Central memory CD8-positive, alpha-beta T cell (primary cell): ENCODE measurements around the gene ARHGAP6.
A peak's percentile ranks its signal among the peaks of the same experiment; 100 is the strongest.

Experiments
- ATAC-seq: fragments of 150-1000 bp; cut with Tn5 transposase; replicated peaks from 2 replicates; pipeline ENCODE4 v1.10.0; 2022; ENCODE audit warnings: mild to moderate bottlenecking, moderate FRiP score, moderate number of reproducible peaks; ENCODE audit not compliant: poor library complexity, severe bottlenecking; ENCODE audit errors: extremely low read depth
- DNase-seq, 2 donors: peaks; one replicate each; pipeline ENCODE4 v3.0.0; 2021; ENCODE audit warnings: low spot score in 2 of 2
- H3K27ac Mint-ChIP-seq: one replicate; pipeline ENCODE4 v1.8.0; 2022; ENCODE audit warnings: low read depth, mild to moderate bottlenecking, moderate library complexity, mixed read lengths
- H3K27me3 Mint-ChIP-seq: one replicate; pipeline ENCODE4 v1.8.0; 2022; ENCODE audit warnings: mixed read lengths
- H3K36me3 Mint-ChIP-seq: one replicate; pipeline ENCODE4 v1.8.0; 2022; ENCODE audit warnings: mild to moderate bottlenecking, moderate library complexity, mixed read lengths; ENCODE audit not compliant: insufficient read depth
- H3K4me1 Mint-ChIP-seq: one replicate; pipeline ENCODE4 v1.8.0; 2022; ENCODE audit warnings: mixed read lengths
- H3K4me3 Mint-ChIP-seq: one replicate; pipeline ENCODE4 v1.8.0; 2022; ENCODE audit warnings: mild to moderate bottlenecking, moderate library complexity, mixed read lengths
- H3K9me3 Mint-ChIP-seq: one replicate; pipeline ENCODE4 v1.8.0; 2022; ENCODE audit warnings: mixed read lengths

ARHGAP6 gene

DNA sequence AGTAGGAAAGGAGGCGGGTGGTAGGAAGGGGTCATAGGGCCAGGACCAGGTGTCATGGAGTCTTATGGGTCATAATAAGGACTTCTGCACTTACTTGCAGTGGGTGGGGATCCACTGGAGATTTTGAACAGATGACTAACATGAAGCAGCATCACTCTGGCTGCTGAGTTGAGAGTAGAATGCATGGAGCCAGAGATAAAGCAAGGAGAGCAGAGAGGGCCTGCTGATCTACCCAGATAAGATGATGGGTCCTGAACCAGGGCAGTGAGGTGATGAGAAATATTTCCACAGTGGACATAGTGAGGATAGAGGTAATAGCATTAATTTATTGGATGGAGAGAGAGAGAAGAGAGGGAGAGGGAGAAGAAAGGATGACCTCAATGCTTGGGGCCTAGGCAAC lies 506.6 kb downstream of the ARHGAP6 start:
- Mint-ChIP-seq H3K4me1 (no peaks in the 10 kb centered on the region), H3K9me3 (no peaks in the 10 kb centered on the region), H3K27me3 (no peaks in the 10 kb centered on the region), H3K36me3 (no peaks in the 10 kb centered on the region), H3K4me3 (no peak overlapping the region), H3K27ac (no peak overlapping the region)
- DNase-seq: no peak
- no peak for ATAC-seq

DNA sequence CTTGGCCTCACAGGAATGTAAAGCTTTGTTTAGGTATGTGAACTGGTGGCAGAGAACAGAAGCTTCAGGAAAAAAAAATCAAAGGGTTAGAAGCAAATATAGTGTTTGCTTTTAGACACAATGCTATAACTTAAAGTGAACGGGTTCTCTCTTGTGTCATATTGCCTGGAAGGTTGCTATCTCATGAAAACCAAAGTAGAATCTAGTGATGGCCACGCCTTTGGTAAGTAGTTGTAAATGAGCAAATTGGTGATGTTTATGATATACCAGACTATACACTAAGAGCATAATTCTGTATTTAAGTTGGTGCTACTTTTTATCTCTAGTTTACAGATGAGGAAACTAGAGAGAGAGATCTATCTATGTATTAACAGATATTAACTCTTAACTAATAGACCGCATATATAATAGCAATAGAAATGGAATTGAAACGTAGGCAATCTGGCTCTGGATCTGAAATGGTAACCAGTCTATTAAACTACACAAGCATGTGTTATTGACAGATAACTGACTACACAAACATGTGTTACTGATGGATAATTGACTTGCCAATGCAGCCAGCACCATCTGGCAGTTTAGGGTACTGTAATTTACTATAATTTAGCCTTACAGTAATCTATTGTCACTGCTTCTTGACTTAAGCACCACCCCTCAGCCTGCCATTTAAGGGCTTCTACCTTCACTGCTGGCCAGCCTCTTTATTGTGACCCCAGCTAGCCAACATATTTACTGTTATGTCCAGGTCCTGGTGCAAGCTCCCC lies 513.7 kb downstream of the ARHGAP6 start:
- H3K9me3 Mint-ChIP-seq: no peaks in the 10 kb centered on the region
- H3K4me1 Mint-ChIP-seq: no peaks in the 10 kb centered on the region
- no peaks in the 10 kb centered on the region for H3K27me3 Mint-ChIP-seq
- no peak overlapping the region for H3K4me3 Mint-ChIP-seq
- H3K36me3 Mint-ChIP-seq: no peaks in the 10 kb centered on the region
- ATAC-seq (no peak), DNase-seq (no peak)
- no peak overlapping the region for H3K27ac Mint-ChIP-seq

DNA sequence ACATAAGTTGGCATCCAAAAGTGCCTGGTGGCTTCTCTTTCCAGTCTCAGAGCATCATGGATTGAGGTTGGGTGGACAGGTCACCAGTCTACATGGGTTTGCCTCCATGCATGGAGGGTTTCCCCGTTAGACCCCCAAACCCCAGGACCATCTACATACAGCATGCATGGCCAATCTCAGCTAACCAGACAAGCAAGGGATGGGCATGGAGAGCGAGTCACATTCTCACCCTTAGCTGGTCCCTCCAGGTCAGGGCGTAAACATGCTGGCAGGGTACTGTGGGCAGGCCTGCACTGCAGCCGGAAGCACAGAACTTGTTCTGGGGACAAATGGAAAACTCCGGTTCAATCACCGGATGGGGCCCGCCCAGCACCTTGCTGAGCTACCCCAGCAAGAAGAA lies 517.3 kb downstream of the ARHGAP6 start:
- Mint-ChIP-seq H3K4me1 (no peaks in the 10 kb centered on the region), H3K27me3 (no peaks in the 10 kb centered on the region), H3K36me3 (no peaks in the 10 kb centered on the region), H3K9me3 (no peaks in the 10 kb centered on the region), H3K4me3 (no peak overlapping the region), H3K27ac (no peak overlapping the region)
- DNase-seq: no peak
- no peak for ATAC-seq

DNA sequence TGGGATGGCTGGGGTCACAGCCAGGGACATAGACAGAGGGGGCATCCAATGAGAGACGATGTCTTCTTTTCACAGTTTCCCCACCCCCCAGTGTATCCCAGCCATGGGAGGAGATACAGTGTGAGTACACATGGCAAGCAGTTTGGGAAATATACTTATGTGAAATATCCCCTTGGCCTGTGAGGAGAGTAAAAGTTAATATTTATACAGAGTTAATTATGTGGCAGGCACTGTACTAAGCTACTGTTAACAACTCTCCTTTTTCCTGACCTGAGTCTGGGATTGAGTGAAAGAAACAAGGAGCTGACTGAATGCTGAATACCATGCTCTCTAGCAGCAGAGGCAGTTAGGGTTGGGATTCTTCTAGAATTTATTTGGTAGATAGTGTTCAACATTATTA lies 519.3 kb downstream of the ARHGAP6 start:
- Mint-ChIP-seq H3K36me3 (no peaks in the 10 kb centered on the region), H3K27me3 (no peaks in the 10 kb centered on the region), H3K27ac (no peak overlapping the region), H3K9me3 (no peaks in the 10 kb centered on the region), H3K4me1 (no peaks in the 10 kb centered on the region), H3K4me3 (no peak overlapping the region)
- DNase-seq: no peak
- no peak for ATAC-seq

DNA sequence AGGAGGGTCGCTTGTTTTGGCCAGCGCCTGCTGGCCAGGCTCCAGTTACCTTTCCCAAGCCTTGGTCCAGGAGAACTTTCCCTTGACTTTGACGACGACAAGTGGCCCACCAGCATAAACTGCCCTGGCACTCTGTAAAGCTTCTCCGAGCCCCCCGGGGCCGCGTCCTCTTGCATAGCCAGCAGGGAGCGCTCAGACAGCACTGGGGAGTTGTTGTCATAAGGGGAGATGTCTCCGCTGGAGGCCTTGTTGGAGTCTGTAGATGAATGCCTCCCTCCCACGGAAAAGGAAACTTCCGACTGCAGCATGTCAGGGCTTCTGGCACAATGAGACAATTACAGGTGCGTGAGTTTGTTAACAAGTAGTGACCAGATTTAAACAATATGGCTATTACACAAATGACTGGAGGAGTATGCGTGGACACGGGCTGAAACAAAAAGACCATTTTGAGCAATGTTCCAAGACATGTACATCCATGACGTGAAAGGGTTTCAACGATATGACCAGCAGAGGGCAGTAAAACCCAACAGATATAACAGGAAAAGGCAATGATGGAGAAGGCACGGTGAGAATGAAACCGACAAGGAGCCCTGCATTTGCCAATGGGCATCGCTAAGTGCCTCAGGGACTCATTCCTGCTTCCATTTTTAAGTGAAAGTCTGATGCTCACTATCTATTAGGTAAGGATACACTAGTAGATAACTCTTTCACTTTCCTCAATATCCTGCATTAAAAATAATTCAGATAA lies 521.6 kb downstream of the ARHGAP6 start:
- Mint-ChIP-seq H3K9me3 (no peaks in the 10 kb centered on the region), H3K27me3 (no peaks in the 10 kb centered on the region), H3K4me1 (no peaks in the 10 kb centered on the region), H3K4me3 (peak overlapping the region; percentile 10), H3K27ac (no peak overlapping the region), H3K36me3 (no peaks in the 10 kb centered on the region)
- DNase-seq (peak; percentile 11 to 20), ATAC-seq (peak; percentile 60)

DNA sequence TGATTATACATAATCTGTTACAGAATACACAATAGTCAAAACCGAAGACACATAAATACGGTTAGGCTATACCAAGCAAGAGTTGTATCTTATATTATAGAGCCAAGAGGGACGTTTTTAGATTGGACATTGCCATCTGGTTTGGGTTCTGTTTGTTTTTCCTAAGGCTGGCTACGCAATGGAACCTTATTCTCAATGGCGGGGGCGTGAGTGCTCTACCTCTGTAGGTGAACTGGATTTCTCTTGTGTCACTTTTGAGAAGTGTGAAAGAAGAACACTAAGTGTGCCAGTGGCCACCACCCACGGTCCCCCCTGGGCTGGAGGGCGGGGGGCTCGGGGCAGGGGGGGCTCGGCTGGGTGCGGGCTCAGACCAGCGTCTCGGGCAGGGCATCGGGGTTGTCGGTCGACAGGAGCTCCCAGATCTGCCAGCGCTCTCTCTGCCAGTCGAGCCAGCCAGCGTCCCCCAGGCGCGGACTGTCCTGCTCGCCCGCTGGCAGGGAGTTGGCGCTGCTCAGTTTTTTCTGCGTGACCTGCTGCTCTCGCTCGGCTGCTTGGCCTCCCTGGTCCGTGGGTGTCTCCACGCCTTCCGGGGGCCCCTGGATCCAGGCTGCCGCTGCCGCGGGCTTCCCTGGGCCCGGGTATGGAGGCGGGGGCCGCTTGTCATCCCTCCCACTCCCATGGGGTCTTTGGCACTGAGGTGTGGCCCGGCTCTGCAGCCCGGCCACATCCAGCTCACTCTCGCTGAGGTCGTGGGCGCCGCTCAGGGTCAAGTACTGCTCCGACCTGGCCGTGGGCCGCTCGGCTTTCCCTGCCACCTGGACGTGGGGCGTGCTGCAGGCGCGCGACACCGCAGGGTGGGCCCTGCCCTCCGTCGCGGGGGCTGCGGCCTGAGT lies 527.0 kb downstream of the ARHGAP6 start:
- H3K4me1 Mint-ChIP-seq: no peaks in the 10 kb centered on the region
- peaks cover 8% of the 10 kb centered on the region for H3K27me3 Mint-ChIP-seq

DNA sequence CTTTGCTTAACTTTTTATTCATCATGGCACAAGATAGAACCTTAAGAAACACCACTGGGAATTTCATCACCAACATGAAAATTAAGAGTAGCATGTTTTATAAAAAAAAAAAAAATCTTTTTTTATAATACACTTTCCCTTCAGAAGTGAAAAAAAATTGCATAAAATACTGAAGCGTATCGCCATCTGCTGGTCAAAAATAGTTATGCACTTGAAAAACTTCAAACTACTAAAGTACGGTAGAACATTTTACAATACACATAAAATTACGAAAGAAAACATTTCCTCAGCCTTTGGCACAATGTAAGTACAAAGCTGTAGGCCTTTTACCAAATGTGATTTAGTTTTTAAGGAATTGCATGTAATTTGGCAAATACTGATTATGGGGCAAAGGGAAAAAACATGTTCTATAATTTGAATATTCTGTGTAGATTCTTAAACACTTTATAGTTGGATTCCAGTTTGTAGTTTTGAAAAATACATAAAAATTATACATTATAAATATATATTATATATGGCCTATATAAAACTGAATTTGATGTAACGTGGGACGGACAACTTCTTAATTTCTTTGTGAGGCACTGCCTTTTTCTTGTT lies 528.1 kb downstream of the ARHGAP6 start:
- ATAC-seq (no peak), DNase-seq (no peak)
- Mint-ChIP-seq H3K27me3 (peaks cover 8% of the 10 kb centered on the region), H3K4me3 (no peak overlapping the region), H3K36me3 (no peaks in the 10 kb centered on the region), H3K9me3 (no peaks in the 10 kb centered on the region), H3K27ac (no peak overlapping the region), H3K4me1 (no peaks in the 10 kb centered on the region)

More for the DNA sequence above, 527.0 kb downstream of the ARHGAP6 start:
- Mint-ChIP-seq H3K9me3 (no peaks in the 10 kb centered on the region), H3K36me3 (no peaks in the 10 kb centered on the region), H3K27ac (no peak overlapping the region), H3K4me3 (no peak overlapping the region)
- DNase-seq (no peak), ATAC-seq (no peak)

DNA sequence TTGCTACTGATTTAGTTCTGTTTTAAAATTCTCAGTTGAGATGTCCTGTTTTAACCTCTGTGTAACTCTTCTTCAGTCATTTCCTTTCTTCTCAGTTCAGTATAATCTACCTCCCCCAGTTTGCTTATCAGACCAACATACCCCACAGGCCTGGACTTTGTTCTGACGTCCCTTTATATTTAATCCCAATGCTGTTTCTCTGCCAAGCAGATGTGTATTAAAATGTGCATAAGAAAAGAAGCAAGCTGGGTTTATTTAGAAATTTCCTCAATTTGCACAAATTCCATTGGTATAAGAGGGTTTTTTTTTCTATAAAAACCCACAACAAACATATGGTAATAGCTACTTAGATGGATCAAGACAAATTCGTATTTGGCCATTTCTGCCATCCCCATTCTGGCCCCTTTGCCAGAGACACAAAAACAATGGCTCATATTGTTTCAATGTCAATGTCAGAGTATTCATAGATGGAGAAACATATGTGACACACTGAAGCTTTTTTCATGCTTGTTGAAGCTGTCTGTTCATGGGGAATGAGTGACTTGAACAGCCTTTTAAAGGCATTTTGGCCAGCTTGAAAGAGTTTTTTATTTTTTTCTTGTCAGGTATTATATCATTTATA lies 530.0 kb downstream of the ARHGAP6 start:
- Mint-ChIP-seq H3K36me3 (no peaks in the 10 kb centered on the region), H3K9me3 (no peaks in the 10 kb centered on the region), H3K4me3 (no peak overlapping the region), H3K27me3 (peaks cover 8% of the 10 kb centered on the region), H3K27ac (no peak overlapping the region), H3K4me1 (no peaks in the 10 kb centered on the region)
- ATAC-seq: no peak
- DNase-seq: no peak

DNA sequence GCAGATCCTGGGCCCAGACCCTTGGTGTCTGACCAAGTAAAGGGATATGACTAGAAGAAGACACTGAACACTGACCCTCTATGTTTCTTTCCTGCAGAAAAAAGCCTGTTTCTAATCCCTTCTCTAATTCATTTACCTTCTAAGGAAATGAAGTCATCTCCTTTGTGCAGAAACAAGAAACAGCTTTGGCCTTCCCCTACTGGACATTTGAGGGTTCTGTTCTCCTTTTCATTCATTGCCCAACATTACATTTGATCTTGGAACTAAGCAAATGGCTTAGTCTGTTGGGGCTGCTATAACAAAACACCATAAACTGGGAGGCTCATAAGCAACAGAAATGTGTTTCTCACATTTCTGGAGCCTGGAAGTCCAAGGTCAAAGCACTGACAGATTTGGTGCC lies 534.6 kb downstream of the ARHGAP6 start:
- ATAC-seq (no peak), DNase-seq (no peak)
- no peaks in the 10 kb centered on the region for H3K27me3 Mint-ChIP-seq
- H3K4me3 Mint-ChIP-seq: no peak overlapping the region
- no peaks in the 10 kb centered on the region for H3K9me3 Mint-ChIP-seq
- H3K27ac Mint-ChIP-seq: no peak overlapping the region
- no peaks in the 10 kb centered on the region for H3K36me3 Mint-ChIP-seq
- no peaks in the 10 kb centered on the region for H3K4me1 Mint-ChIP-seq

DNA sequence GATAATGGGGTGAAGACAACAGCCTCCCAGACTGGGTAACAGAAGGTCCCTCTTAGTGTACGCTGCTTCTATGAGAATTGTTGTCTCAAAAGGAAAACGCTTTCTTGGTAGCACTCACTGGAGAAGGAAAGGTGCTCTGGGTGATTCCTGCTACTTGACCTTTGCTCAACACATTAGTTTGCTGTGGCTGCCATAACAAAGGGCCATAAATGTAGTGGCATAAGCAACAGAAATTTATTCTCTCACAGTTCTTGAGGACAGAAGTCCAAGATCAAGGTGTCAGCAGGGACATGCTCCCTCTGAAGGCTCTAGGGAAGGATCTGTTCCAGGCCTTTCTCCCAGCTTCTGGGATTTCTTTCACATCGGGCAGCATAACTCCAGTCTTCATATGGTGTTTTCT lies 535.6 kb downstream of the ARHGAP6 start:
- no peak overlapping the region for H3K27ac Mint-ChIP-seq
- no peak overlapping the region for H3K4me3 Mint-ChIP-seq
- no peak for DNase-seq
- no peaks in the 10 kb centered on the region for H3K36me3 Mint-ChIP-seq
- H3K4me1 Mint-ChIP-seq: no peaks in the 10 kb centered on the region
- H3K27me3 Mint-ChIP-seq: no peaks in the 10 kb centered on the region
- no peaks in the 10 kb centered on the region for H3K9me3 Mint-ChIP-seq
- no peak for ATAC-seq

DNA sequence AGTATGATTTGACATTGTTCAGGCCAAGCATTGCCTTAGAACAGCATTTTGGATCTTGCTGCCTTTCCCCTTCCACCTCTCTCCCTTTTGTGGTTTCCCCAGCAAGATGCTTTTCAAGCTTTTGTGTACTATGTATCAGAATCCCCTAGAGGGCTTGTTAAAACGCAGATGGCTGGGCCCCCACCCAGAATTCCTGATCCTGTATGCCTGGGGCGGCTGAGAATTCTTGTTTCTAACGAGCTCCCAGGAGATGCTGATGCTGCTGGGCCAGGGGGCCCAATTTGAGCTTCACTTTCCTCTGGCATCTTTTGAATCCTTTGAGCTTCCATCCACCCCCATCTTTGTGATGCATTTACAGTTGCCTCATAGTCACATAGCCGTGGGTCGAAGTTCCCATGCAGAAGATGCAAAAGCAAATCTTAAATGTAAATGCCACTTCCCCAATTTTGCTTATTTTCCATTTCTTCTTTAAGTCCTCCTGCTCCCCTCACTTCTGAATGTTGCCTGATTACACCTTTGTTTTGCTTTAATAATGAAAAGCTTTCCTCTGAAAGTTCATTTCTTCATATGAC lies 536.1 kb downstream of the ARHGAP6 start:
- no peaks in the 10 kb centered on the region for H3K27me3 Mint-ChIP-seq
- DNase-seq (no peak), ATAC-seq (no peak)
- H3K4me1 Mint-ChIP-seq: no peaks in the 10 kb centered on the region
- no peak overlapping the region for H3K4me3 Mint-ChIP-seq
- H3K27ac Mint-ChIP-seq: no peak overlapping the region
- no peaks in the 10 kb centered on the region for H3K36me3 Mint-ChIP-seq
- no peaks in the 10 kb centered on the region for H3K9me3 Mint-ChIP-seq

DNA sequence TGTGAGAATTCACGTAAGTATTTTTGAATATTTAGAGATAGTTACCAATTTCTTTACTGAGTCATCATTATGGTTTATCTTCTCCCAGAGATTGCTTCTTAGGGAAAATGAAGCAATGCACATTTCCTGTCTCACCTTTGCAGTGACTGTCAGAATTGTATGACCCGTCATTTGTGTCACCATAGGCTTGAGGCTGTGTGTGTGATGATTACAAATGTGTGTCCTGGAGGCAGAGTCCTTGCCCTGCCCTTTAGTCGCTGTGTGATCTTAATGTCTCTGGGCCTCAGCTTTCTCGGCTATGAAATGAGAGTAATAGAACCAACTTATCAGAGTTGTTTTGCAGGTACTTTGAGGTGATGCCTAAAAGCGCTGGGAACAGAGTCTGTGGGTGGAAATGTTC lies 540.7 kb downstream of the ARHGAP6 start:
- H3K36me3 Mint-ChIP-seq: peaks cover 18% of the 10 kb centered on the region
- H3K27ac Mint-ChIP-seq: no peak overlapping the region
- H3K4me3 Mint-ChIP-seq: no peak overlapping the region
- no peaks in the 10 kb centered on the region for H3K9me3 Mint-ChIP-seq
- H3K4me1 Mint-ChIP-seq: no peaks in the 10 kb centered on the region
- H3K27me3 Mint-ChIP-seq: no peaks in the 10 kb centered on the region
- ATAC-seq: no peak
- no peak for DNase-seq
